GM13977 (cell line): Measurements from ENCODE around the gene HSPA14.

Source experiments
- DNase-seq: peaks from one replicate; pipeline ENCODE4 v3.0.0; 2012; ENCODE audit warnings: low spot score
- CTCF ChIP-seq: IDR thresholded peaks from 2 replicates; pipeline ENCODE4 v1.5.1; 2012; ENCODE audit warnings: mild to moderate bottlenecking, control low read depth; ENCODE audit not compliant: insufficient read depth; ENCODE audit errors: extremely low read depth, missing control alignments
- in situ Hi-C: fragments of 300-500 bp; cut with MboI; formaldehyde crosslinking; loops from one replicate; pipeline ENCODE4 v1.12.0; 2022; ENCODE audit warnings: low sequenced_read_pairs, low pct_unique_long_range_greater_than_20kb, mixed read lengths, inconsistent platforms; ENCODE audit not compliant: unreplicated experiment

HSPA14 gene

GRCh38 chr10:14880229-14880628 is 42.1 kb downstream of the HSPA14 start:
- no peak for TF ChIP-seq CTCF
- no peak for DNase-seq
- in situ Hi-C loops, result no loop called here

- no peak for DNase-seq
- TF ChIP-seq CTCF, result no peak
- in situ Hi-C loops, result no loop called here
Measured at GRCh38 chr10:14884082-14884481, 46.0 kb downstream of the HSPA14 start.

GRCh38 chr10:14889318-14889717 is 51.2 kb downstream of the HSPA14 start:
- in situ Hi-C loops, result no loop called here
- peak; percentile 30 for DNase-seq
- peak; percentile 27 for TF ChIP-seq CTCF

- in situ Hi-C loops, result no loop called here
- no peak for TF ChIP-seq CTCF
Measured at GRCh38 chr10:14891151-14891550, 53.0 kb downstream of the HSPA14 start.

GRCh38 chr10:14904316-14904732 is 66.2 kb downstream of the HSPA14 start:
- peak; percentile 49 for TF ChIP-seq CTCF
- in situ Hi-C loops, result no loop called here
- peak; percentile 26 for DNase-seq

More at GRCh38 chr10:14891151-14891550, 53.0 kb downstream of the HSPA14 start:
- no peak for DNase-seq

- in situ Hi-C loops, result no loop called here
- no peak for TF ChIP-seq CTCF
- no peak for DNase-seq
Measured at GRCh38 chr10:14904864-14905263, 66.8 kb downstream of the HSPA14 start.

GRCh38 chr10:14905890-14906289 is 67.8 kb downstream of the HSPA14 start:
- in situ Hi-C loops, result no loop called here
- TF ChIP-seq CTCF, result no peak
- no peak for DNase-seq
